HG02885 (cell line): Measurements from ENCODE around the gene ARHGEF2.

Source experiments
- ATAC-seq: cut with Tn5 transposase; IDR thresholded peaks from one replicate; pipeline ENCODE4 v1.9.1; 2021; ENCODE audit warnings: mild to moderate bottlenecking; ENCODE audit not compliant: unreplicated experiment, poor library complexity

ARHGEF2 gene

DNA sequence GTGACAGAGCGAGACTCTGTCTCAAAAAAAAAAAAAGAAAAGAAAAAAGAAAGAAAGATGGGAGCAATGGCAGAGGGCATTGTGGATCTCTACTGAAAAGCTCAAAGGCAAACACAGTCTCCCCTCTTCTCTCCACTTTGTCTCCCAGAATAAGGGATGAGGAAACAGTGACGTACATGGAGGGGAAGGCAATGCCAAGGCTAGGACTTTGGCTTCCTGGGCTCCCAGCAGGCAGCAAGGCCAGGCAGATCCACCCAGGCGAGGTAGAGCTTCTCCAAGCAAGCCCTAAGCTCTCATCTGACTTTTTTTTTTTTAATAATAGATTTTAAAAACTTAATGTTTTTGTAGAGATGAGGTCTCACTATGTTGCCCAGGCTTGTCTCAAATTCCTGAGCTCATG, 4.6 kb downstream of the ARHGEF2 start:
- no peak for ATAC-seq

DNA sequence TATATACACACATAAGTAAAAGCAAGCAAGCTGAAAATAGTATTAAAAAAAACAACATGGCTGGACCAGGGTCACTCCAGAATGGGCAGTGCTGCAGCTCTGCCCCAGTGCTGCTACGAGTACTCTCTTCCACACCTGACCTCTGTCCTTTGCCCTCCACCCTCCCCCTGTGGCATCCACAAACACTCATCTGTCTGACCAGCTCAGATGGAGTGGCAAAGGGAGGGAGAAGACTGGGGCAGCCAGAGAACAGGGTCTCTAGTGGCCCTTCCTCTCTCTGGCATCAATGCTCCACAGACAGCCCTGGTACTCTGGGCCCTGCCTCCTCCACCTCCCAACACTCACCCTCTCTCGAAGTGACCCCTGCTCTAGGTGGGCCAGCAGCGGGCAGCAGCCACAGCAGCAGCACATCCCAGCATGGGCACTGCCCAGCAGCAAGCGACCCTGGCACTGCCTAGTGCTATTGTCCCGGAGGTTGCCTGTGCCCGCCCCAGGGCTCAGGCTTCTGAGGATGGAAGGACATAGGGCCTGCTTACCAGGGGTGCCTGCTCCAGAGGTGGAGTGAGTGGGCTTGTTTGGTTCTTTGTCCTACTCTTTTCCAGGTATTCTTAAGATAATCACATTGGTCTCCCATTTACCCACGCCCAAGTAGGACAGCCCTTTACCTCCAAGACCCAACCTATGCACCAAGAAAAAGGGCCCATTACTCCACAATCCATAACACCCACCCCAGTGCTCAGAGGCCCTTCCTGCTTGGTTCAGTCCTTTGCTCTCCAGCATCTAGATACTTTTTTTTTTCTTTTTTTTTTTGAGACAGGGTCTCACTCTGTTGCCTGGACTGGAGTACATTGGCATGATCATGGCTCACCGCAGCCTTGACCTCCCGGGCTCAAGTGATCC, 6.2 kb downstream of the ARHGEF2 start:
- ATAC-seq = no peak

DNA sequence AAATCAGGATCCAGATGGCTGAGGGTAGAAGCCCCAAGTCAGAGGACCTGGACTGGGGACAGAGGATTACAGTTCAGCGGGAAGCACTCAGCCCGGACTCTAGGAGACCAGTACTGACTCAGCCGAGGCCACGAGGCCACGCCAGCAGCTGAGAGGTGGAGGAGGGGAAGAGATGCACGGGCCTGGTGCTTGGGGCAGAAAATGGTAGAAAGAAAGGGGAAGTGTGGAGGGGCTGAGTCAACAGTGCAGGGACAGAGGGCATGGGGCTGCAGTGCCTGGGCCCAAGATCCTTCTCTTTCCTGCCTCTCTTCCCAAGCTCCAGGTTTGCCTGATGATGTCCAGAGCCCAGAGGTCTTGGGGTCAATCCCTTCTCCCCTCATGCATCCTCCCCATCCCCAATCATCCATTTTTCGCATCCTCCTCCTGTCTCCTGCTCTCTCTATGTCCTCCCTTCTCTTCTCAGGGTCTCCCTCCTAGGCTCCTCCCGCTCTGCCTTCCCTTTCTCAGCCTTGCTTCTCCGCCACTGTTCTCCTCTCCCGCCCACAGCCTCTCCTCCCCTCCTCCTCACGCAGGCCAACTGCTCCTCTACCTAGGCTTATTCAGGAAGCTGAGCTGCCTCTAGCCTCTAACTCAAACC, 7.7 kb downstream of the ARHGEF2 start:
- ATAC-seq = no peak

DNA sequence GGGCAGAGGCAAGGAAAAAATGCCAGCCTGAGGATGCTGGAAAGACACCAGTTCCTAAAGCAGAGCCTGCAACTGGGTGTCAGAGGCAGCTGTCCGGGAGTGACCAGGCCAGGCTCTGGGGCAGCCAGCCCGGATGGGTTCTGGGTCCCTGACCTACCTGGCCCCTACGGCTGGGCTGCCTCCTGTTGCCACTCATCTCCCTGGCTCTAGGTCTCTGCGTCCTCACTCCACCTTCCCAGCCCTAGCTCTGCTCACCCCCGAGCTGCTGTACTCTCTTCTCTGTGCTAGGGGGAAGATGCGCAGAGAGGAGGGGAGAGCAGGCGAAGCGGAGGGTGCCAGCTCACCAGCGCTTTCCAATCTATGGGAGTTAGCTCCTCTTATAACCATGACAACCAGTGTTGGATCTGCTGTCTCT, 9.0 kb downstream of the ARHGEF2 start:
- ATAC-seq = no peak

DNA sequence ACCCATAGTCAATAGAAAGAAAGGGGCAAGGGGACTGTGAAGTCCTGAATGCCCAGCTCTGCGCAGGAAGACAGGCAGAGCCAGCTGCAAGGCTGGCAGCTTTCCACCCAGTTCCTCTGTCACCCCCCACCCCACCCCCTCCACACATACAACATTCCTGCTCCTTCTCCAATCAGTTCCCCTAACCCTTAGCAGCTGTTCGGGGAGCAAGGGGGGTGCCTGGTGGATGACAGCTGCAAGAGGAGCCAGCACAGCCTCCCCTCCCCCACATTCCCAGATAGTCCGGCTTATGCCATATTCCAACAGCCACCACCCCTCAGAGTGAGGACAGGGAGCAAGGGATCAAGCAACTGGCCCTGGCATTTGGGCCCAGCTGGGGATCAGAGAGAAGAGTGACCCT, 9.7 kb downstream of the ARHGEF2 start:
- no peak for ATAC-seq

DNA sequence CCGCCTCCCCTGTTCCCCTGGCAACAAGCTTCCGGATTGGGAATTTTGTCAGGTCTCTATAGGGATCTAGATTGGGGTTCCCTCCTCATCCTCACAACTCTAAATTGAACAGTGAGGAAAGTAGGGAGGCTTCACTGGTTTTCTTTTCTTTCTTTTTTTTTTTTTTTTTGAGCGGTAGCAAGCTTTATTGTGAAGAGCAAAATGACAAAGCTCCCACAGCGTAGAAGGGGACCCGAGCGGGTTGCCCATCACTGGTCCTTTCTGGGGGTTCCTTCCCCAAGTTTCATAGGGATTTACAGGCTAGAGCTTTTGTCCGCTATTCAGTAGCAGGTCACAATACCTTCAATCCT, 10.3 kb downstream of the ARHGEF2 start:
- no peak for ATAC-seq

DNA sequence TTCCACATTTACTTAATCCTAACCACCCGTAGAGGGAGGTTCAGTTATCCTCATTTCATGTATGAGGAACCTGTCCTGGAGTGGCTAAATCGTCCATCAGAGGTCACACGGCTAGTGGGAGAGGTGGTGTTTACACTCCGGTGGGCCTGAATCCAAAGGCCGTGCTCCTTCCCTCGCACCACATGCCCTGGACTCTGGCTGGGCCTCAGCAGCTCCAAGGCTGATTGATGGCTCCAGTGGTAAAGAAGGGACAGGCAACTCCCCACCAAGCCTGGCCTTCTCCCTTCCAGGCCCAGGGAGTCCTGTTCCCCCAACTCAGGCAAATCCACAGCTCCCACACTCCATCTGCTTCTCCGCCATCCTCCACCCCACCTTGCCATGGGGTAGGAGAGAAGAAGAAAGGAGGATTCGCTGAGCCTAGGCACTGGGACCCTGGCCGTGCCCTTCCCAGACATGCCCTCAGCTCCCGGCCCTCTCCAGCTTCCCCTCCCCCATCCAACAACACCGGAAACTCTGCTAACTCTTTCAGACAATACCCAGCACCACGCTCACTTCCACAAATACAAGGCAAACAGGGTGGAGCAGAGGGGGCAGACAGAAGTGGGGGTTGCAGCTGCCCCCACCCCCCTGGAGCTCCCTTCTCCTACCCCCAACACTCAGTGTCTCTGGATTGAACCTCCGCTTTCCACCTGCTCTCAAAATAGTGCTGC, 10.9 kb downstream of the ARHGEF2 start:
- no peak for ATAC-seq

DNA sequence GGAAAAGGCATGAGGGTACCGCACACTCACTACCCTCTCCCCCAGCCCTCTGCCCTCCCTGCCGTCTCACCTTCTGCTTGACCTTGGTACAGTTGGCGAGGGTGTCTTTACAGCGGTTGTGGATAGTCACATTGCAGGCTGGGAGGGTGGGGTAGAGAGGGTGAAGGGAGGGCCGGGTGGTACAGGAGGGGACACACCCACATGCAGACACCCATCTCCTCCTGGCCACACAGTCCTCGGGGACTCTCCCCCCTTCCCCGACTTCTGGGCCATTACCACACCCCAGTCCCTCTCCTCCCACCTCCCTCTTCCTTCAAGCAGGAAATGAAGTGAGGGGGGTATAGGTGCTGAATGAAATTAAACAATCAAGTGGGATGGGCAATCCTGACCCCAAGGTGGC, 11.6 kb downstream of the ARHGEF2 start:
- ATAC-seq = no peak

DNA sequence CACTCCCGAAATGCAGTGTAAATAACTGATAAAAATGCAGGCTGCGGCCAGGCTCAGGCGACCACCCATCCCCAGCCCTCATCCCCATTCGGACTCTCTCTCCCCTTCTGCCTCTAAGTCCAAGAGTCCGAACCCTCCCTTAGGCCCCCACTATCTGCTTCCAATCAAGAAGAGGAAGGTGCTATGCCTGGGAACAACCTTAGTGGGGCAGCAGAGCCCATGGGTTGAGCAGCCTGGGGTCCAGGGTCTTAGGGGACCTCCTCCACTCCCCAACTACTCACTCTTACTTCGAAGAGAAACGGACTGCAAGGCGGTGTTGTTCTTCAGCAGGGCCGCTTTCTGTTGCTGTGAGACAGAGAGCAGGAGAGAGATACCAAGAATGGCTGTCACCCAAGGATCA, 12.2 kb downstream of the ARHGEF2 start:
- ATAC-seq = no peak

DNA sequence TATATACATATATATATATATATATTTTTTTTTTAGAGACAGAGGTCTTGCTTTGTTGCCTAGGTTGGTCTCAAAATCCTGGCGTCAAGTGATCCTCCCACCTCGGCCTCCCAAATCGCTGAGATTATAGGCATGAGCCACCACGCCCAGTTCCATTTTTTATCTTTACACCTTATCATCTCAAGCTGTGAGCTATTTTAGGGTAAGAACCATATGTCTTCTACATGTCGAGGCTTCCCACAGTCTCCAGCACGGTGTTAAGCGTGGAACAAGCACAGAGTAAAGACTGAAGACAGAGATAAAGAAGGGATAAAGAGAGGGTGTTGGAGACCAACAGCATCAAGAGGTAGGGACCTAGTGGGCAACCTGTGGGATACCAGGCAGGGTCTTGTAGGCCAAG, 14.2 kb downstream of the ARHGEF2 start:
- no peak for ATAC-seq

DNA sequence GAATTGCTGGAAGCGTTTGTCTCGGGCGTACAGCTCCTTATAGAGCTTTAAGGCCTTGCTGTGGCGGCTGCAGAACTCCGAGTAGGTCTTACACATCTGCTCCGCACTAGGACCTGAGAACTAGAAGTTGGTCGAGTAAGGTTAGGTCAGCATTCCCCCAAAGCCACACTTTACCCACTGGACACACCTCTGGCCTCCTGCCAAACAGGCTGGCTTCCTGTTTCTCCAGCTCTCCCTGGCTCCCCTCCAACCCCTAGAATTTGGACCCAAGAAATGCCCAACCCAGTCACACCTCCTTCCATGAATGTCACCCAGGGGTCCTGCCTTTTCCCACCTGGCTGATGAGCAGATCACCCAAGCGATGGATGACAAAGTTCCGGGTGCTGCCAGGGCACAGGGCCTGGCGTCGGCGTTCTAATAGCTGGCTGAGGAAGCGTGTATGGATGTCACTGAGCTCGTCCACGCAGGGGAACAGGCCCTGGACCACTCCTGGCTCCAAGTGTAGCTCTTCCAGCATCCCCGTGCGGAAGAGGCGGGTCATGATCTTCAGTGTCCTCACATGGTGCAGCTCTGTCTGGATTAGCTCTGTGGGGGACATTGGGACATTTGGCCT, 15.6 kb downstream of the ARHGEF2 start:
- ATAC-seq = no peak

DNA sequence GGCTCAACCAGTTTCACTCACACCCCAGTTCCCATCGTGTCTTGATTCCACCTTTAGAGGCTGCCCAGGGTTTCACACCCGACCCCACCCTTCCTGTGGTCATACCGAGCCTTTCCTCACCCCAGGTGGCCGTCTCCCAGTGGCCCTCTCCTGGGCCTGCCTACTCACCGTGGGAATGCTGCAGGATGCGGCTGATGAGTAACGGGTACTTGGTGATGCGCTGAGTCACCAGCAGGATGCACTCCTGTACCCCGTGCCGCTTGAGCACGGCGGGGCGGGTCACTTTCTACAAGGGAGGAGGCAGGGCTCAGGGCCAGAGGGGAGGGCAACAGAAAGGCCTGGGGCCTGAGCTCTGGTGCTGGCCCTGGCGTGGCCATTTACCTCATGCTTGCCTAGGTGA, 16.4 kb downstream of the ARHGEF2 start:
- no peak for ATAC-seq

DNA sequence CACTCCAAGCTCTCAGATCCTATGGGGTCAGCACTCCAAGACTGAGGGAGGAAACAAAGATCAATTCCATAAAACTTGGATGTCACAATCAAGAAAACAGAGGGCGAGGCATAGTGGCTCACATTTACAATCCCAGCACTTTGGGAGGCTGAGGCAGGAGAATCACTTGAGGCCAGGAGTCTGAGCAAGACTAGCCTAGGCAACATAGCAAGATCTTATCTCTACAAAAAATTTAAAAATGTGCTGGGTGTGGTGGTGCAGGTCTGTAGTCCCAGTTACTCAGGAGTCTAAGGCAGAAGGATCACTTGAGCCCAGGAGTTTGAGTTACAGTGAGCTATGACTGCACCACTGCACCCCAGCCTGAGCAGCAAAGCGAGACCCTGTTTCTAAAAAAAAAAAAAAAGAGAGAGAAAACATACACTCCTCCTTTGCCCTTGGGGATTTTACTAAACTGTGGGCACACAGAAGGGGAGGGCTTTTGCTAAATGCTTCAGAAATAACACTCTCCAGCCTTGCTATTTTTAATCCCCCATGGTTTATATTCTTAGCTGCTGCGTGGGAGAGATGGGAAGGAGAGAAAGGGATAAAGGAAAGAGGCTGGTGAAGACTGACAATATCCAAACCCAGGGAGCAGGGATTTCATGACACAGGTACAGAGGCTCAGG, 18.1 kb downstream of the ARHGEF2 start:
- ATAC-seq = no peak

DNA sequence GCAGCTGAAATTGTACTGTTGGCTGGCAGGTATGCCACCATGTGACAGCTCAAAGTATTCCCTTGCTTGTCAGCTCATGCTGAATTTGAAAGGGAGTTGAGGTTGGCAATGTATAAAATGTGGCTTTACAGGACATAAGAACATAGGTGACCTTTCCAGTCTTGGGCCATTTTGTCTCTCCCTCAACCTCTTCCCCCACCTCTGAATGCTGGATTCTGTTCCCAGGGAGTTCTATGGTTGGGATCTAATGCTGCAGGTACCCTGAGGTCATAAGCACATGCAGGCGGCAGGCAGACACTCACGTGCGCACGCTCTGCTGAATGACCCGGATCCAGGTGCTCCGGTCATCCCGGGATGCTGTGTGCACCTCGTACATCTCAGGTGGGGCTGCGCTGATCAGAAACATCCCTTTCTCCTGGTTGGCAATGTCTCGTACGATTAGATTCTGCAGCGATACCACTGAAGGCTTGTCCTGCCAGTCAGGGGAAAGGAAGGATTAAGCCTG, 20.9 kb downstream of the ARHGEF2 start:
- no peak for ATAC-seq

DNA sequence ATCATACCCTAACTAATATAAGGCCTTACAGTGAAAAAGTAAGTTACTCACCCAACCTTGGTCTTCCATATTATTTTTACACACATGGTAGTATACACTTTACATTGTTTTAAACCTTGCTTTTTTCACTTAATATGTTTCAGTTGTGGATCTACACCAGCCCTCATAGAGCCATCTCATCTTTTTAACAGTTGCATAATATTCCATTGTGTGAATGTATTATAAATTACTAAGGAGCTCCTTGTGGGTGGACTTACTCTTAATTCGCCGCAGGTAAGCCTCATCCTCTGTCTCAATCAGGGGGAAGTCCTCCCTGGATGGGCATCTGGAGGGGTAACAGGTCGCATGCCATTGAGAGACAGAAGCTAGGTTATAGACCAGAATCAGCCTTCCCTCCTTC, 23.7 kb downstream of the ARHGEF2 start:
- ATAC-seq = no peak

DNA sequence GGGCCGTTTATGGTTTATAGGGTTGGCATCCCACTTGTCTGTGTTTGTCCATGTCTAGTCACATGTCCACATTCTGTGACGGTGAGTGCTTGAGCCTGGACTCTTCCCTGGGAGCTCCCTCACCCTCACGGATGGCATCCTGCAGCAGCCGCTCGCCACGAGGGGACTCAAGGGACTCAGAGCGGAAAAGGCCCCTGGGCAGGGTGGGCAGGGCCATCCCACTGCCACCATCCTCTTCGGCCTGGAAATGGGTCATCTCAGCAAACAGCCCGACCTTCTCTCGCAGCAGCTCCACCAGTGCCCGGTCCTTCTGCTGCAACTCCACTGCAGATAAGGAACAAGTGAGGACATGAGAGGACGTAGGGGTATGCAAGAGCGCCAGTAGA, 25.8 kb downstream of the ARHGEF2 start:
- ATAC-seq = no peak

DNA sequence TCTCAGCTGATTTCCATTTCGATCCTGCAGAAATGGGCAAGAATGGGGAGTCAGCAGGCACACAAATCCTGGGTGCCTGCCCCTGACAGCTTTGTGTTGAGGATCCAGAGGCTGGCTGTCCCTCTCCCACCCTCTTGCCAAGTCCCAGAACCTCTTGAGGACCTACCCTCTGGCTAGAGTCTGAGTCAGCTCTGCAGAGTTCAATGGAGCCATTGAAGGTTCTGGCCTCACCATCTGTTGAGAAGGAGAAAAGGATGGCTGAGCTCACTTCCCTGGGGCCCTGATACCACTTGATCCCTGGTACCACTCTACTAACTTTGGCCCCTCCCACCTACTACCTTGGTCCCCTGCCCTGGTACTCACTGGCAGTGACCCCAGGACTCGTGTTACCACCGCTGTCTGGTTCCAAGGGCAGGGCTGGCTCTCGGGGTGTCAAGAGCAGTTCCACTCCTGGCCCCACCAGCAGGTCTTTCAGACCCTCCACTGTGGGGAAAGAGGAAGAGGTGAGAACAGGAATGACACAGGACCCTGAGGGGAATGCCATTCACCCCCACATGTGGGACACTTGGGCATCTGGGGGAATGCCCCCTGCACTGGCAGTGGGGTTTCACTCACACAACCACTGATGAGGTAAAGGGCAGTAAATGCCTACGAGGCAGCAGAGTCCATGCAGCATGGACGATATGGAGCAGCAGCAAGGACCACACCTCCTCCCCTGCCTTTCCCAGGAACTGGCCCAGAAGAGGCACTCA, 26.4 kb downstream of the ARHGEF2 start:
- no peak for ATAC-seq

DNA sequence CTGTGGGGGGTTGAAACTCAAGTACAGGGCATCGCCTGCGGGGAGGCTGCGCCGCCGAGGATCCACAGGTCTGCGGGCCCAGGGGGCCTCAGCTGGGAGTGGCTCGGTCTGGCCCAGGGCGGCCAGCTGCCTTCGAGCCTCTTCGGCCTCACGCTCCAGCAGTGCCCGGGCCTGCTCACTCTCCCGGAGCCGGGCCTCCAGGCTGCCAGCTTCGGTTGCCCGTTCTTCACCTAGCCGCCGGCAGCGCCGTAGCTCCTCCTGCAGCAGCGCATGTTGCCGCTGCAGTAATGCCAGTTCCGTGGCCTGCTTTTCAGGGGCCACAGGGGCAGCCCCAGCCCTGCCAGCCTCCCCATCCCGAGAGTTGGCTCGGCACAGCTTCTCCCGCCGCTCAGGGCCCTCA, 27.5 kb downstream of the ARHGEF2 start:
- ATAC-seq = no peak

DNA sequence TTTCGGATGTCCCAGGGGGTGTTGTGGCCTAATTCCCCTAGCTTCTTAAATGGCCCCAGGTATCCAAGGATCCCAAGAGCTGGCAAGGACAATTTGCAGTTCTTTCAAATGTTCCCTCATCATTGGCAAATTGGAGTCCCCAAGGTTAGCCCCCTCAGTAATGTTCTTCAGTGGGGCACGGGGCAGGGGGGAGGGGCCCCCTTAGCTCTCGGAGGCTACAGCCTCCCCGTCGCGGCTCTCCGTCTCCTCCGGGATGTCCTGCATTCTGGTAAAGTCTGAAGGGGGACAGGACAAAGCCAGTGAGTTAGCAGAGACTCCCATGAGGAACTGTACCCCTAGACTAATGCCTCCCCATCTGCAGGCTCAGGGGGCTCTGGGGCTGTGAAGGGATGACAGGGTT, 30.6 kb downstream of the ARHGEF2 start:
- ATAC-seq = no peak

DNA sequence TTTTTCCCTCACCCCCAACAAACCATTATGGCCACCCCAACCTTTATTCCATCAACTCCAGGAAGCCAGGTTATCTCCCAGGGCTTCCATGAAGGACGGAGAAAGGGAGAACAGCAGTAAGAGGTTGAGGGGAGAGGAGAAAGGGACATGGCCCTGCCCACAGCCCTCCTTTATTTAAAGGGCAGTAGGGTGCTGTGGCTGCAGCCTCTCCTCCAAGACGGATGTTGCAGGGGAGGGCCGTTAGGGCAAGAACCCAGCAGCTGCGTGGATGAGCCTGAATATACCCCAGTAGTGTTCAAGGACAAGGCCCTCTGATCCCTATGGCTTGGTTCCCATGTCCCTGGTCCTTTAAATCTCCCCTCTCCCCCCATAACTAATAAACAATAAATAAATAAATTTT, 31.1 kb downstream of the ARHGEF2 start:
- ATAC-seq = no peak
